GM12878 (cell line): ENCODE measurements around the gene NAMPT. TPM values are rescaled to one million over a fixed set of nuclear protein-coding genes. Genes with fewer than 3 reads are reported as not detected.
A peak's percentile ranks its signal among the peaks of the same experiment; 100 is the strongest.

Experiments used
- ATAC-seq: fragments of 200-7000 bp; cut with Tn5 transposase; 3 replicates; pipeline ENCODE4 v1.9.1; 2020; ENCODE audit warnings: mild to moderate bottlenecking, moderate library complexity
- BruUV-seq: library from RNA; stranded (reverse); fragments of 400-500 nt; replicated peaks from 2 replicates; lab custom pipeline; 2021; lab: Mats Ljungman, UMichigan
- CTCF ChIA-PET: fragments of 300-600 bp; sonication (Branson Sonifier 250); formaldehyde crosslinking; extraction: SDS; loops from one replicate; lab custom pipeline; 2021; ENCODE audit warnings: inconsistent platforms; lab: Yijun Ruan, JAX
- POLR2A ChIA-PET: fragments of 350-600 bp; formaldehyde crosslinking; extraction: SDS; loops from one replicate; lab custom pipeline; 2021; ENCODE audit warnings: inconsistent platforms; lab: Charles Lee
- RAD21 ChIA-PET: fragments of 300-600 bp; sonication (Branson Sonifier 250); formaldehyde crosslinking; loops from one replicate; lab custom pipeline; 2023; ENCODE audit warnings: antibody characterized with exemption; ENCODE audit not compliant: unreplicated experiment; lab: Charles Lee
- SMC1A ChIA-PET: fragments of 300-600 bp; sonication (Branson Sonifier 250); formaldehyde crosslinking; loops from one replicate; lab custom pipeline; 2023; ENCODE audit not compliant: unreplicated experiment, uncharacterized antibody; lab: Charles Lee
- DNase-seq: peaks from one replicate; pipeline ENCODE4 v3.0.0-alpha.2; 2011; ENCODE audit warnings: low read depth, low spot score
- FAIRE-seq: peaks from 3 replicates; lab custom pipeline; 2011; peaks lifted over from hg19 to GRCh38; lab: Jason Lieb, UNC
- H2AFZ ChIP-seq: 2 replicates; pipeline ENCODE4 v1.6.0; 2011; ENCODE audit warnings: low read depth, low read length, control low read depth; ENCODE audit not compliant: control insufficient read depth
- H3K27ac ChIP-seq: 2 replicates; pipeline ENCODE4 v1.5.1; 2011; ENCODE audit warnings: control low read depth; ENCODE audit not compliant: control insufficient read depth, insufficient read depth
- H3K27me3 ChIP-seq, 2 experiments: replicated peaks in 1 of 2; 2 replicates each; pipeline versions ENCODE4 v1.6.0 to v1.6.1; 2011; ENCODE audit warnings: low read length in 1 of 2; ENCODE audit not compliant: control insufficient read depth in 2 of 2, insufficient read depth in 2 of 2
- H3K36me3 ChIP-seq, 2 experiments: 2 replicates each; pipeline ENCODE4 v1.5.1; 2011; ENCODE audit warnings: low read length in 1 of 2; ENCODE audit not compliant: control insufficient read depth in 2 of 2, insufficient read depth in 2 of 2
- H3K4me1 ChIP-seq: 2 replicates; pipeline ENCODE4 v1.6.1; 2011; ENCODE audit warnings: mild to moderate bottlenecking, low read length, moderate library complexity, mixed read lengths; ENCODE audit not compliant: control insufficient read depth, insufficient read depth
- H3K4me2 ChIP-seq: 2 replicates; pipeline ENCODE4 v1.6.0; 2011; ENCODE audit warnings: control low read depth; ENCODE audit not compliant: control insufficient read depth, insufficient read depth
- H3K4me3 ChIP-seq: fragments of 200-600 bp; sonication (generic); 2 replicates; pipeline ENCODE4 v1.5.1; 2016
- H3K79me2 ChIP-seq: 2 replicates; pipeline ENCODE4 v1.6.0; 2011; ENCODE audit warnings: low read length; ENCODE audit not compliant: control insufficient read depth, insufficient read depth
- H3K9ac ChIP-seq: 2 replicates; pipeline ENCODE4 v1.8.0; 2011; ENCODE audit warnings: low read length, control low read depth, mixed read lengths; ENCODE audit not compliant: control insufficient read depth, insufficient read depth
- H3K9me3 ChIP-seq: replicated peaks from 3 replicates; pipeline ENCODE4 v1.5.1; 2011; ENCODE audit warnings: mild to moderate bottlenecking, low read length; ENCODE audit not compliant: control insufficient read depth, insufficient read depth
- H4K20me1 ChIP-seq: 2 replicates; pipeline ENCODE4 v1.6.0; 2011; ENCODE audit not compliant: control insufficient read depth, insufficient read depth
- ATF2 ChIP-seq: IDR thresholded peaks from 2 replicates; pipeline ENCODE4 v1.6.1; 2012; ENCODE audit warnings: low read length, inconsistent platforms
- BHLHE40 ChIP-seq, 2 experiments: fragments of 450-650 bp in 1 of 2; IDR thresholded peaks; 2 replicates each; pipeline ENCODE4 v1.6.1; 2011 to 2017; ENCODE audit warnings: low read depth in 2 of 2, borderline replicate concordance in 1 of 2, improper control_type of control experiment in 1 of 2, low read length in 1 of 2, mild to moderate bottlenecking in 1 of 2
- CREM ChIP-seq: IDR thresholded peaks from 2 replicates; pipeline ENCODE4 v1.6.1; 2014; ENCODE audit warnings: antibody characterized with exemption, low read depth
- FOXM1 ChIP-seq: IDR thresholded peaks from 2 replicates; pipeline ENCODE4 v1.6.1; 2012; ENCODE audit warnings: low read depth, mild to moderate bottlenecking, inconsistent platforms, low read length, moderate library complexity
- HDGF ChIP-seq: fragments of 450-650 bp; IDR thresholded peaks from 2 replicates; pipeline ENCODE4 v1.6.1; 2016; ENCODE audit warnings: antibody characterized with exemption
- JUNB ChIP-seq: IDR thresholded peaks from 2 replicates; pipeline ENCODE4 v1.6.1; 2016; ENCODE audit warnings: antibody characterized with exemption, mild to moderate bottlenecking
- KDM1A ChIP-seq: fragments of 200-600 bp; sonication (generic); IDR thresholded peaks from 2 replicates; pipeline ENCODE4 v1.6.1; 2016; ENCODE audit warnings: borderline replicate concordance
- LARP7 ChIP-seq: fragments of 450-650 bp; IDR thresholded peaks from 2 replicates; pipeline ENCODE4 v1.6.1; 2017; ENCODE audit warnings: mild to moderate bottlenecking
- MAX ChIP-seq: IDR thresholded peaks from 2 replicates; pipeline ENCODE4 v1.6.1; 2012; ENCODE audit warnings: low read depth, low read length, improper control_type of control experiment
- NFIC ChIP-seq: IDR thresholded peaks from 2 replicates; pipeline ENCODE4 v1.6.1; 2012; ENCODE audit warnings: low read depth, mild to moderate bottlenecking, inconsistent platforms, low read length, moderate library complexity
- RUNX3 ChIP-seq: IDR thresholded peaks from 2 replicates; pipeline ENCODE4 v1.6.1; 2012; ENCODE audit warnings: low read length, inconsistent platforms
- SMAD1 ChIP-seq: fragments of 450-650 bp; IDR thresholded peaks from 2 replicates; pipeline ENCODE4 v1.6.1; 2018; ENCODE audit warnings: mild to moderate bottlenecking, low read depth; ENCODE audit not compliant: partially characterized antibody
- TCF7 ChIP-seq: IDR thresholded peaks from 2 replicates; pipeline ENCODE4 v1.6.1; 2014; ENCODE audit warnings: antibody characterized with exemption, borderline replicate concordance
- ZBTB33 ChIP-seq: fragments of 450-650 bp; IDR thresholded peaks from 2 replicates; pipeline ENCODE4 v1.6.1; 2017; ENCODE audit warnings: mild to moderate bottlenecking
- ZNF217 ChIP-seq: fragments of 450-650 bp; IDR thresholded peaks from 2 replicates; pipeline ENCODE4 v1.6.1; 2017; ENCODE audit warnings: antibody characterized with exemption, mild to moderate bottlenecking
- ZNF384 ChIP-seq: IDR thresholded peaks from 2 replicates; pipeline ENCODE4 v1.6.1; 2012; ENCODE audit warnings: low read depth, mild to moderate bottlenecking, low read length, improper control_type of control experiment, borderline replicate concordance
- ZSCAN29 ChIP-seq: fragments of 450-650 bp; IDR thresholded peaks from 2 replicates; pipeline ENCODE4 v1.6.1; 2017; ENCODE audit warnings: mild to moderate bottlenecking, moderate library complexity
- WGBS: methylation state at CpG from one replicate; pipeline ENCODE4 v1.1.6; 2016; ENCODE audit warnings: low lambda C conversion rate; ENCODE audit not compliant: insufficient replicate concordance, insufficient coverage; ENCODE audit errors: missing lambda C conversion rate; 5-methylcytosine and 5-hydroxymethylcytosine counted together
- in situ Hi-C: fragments of 300-500 bp; cut with MboI; formaldehyde crosslinking; loops from 9 replicates; pipeline ENCODE4 v1.14.3; 2018; ENCODE audit warnings: mixed read lengths
- intact Hi-C: fragments of 100-400 bp; cut with micrococcal nuclease; formaldehyde crosslinking; loops from one replicate; pipeline ENCODE4 v1.14.2; 2022; ENCODE audit not compliant: unreplicated experiment
- polyA plus RNA-seq, 11 experiments: library from polyadenylated mRNA; depleted of rRNA in 4 of 11; unstranded in 6 of 11; stranded (reverse) in 5 of 11; fragments of >200 nt; fragmentation: Nextera tagmentation in 4 of 11; fragmentation: Illumina TruSeq in 1 of 11; extraction: Ambion mirVana in 4 of 11; extraction: Trizol in 1 of 11; gene quantifications; 1 replicate in 1 of 11; 2 replicates in 10 of 11; pipeline versions ENCODE4 v1.2.1 to v1.2.3, GENCODE V29; 2011 to 2016; ENCODE audit warnings: inconsistent platforms in 2 of 11, missing spikeins in 2 of 11, low read depth in 1 of 11
- total RNA-seq, 4 experiments: library from RNA; depleted of rRNA in 3 of 4; stranded (reverse); fragments of >200 nt in 3 of 4; fragmentation: Illumina TruSeq in 1 of 4; extraction: Trizol in 1 of 4; gene quantifications; 2 replicates each; pipeline versions ENCODE4 v1.2.1 to v1.2.3, GENCODE V29; 2013 to 2021
- TF ChIP-seq, protein P1 (sequence below): fragments of 150-350 bp; IDR thresholded peaks from 2 replicates; pipeline ENCODE4 v1.6.1; 2016; ENCODE audit warnings: low read depth, low read length

The NAMPT gene
- total and polyA plus RNA-seq, 10 of the 15 experiments (the other 5 are each of a cell fraction or from before 2014, with no cell fraction given), result 28.3 to 173 (median 75.0) TPM

GRCh38 chr7:106255246-106255645 is 29.5 kb downstream of the NAMPT start:
- ATAC-seq (peak; percentile 39), FAIRE-seq (no peak)
- TF ChIP-seq FOXM1, result peak; percentile 48; the same call in 1 of the 2 replicates
- TF ChIP-seq TCF7, result peak; percentile 66; the same call in 1 of the 2 replicates
- 0 out of 4 replicates have a peak, but pooled peaks of 1 of the 2 experiments have one; percentile 27 for TF ChIP-seq BHLHE40 (IDR thresholded peaks at IDR 0.05; ENCODE audit: borderline replicate concordance in 1 of 2, low read depth in 2 of 2, low read length in 1 of 2)
- TF ChIP-seq, protein P1, sequence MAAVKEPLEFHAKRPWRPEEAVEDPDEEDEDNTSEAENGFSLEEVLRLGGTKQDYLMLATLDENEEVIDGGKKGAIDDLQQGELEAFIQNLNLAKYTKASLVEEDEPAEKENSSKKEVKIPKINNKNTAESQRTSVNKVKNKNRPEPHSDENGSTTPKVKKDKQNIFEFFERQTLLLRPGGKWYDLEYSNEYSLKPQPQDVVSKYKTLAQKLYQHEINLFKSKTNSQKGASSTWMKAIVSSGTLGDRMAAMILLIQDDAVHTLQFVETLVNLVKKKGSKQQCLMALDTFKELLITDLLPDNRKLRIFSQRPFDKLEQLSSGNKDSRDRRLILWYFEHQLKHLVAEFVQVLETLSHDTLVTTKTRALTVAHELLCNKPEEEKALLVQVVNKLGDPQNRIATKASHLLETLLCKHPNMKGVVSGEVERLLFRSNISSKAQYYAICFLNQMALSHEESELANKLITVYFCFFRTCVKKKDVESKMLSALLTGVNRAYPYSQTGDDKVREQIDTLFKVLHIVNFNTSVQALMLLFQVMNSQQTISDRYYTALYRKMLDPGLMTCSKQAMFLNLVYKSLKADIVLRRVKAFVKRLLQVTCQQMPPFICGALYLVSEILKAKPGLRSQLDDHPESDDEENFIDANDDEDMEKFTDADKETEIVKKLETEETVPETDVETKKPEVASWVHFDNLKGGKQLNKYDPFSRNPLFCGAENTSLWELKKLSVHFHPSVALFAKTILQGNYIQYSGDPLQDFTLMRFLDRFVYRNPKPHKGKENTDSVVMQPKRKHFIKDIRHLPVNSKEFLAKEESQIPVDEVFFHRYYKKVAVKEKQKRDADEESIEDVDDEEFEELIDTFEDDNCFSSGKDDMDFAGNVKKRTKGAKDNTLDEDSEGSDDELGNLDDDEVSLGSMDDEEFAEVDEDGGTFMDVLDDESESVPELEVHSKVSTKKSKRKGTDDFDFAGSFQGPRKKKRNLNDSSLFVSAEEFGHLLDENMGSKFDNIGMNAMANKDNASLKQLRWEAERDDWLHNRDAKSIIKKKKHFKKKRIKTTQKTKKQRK, result no peak
- TF ChIP-seq ZBTB33, result no peak
- peak; percentile 90 for TF ChIP-seq RUNX3
- TF ChIP-seq ZNF384, result no peak
- TF ChIP-seq ZSCAN29, result no peak
- TF ChIP-seq HDGF, result no peak
- peak; percentile 53; the same call in 1 of the 2 replicates for TF ChIP-seq CREM
- TF ChIP-seq SMAD1, result peak; percentile 36
- no peak for TF ChIP-seq LARP7
- TF ChIP-seq JUNB, result peak; percentile 92
- no peak for TF ChIP-seq KDM1A
- peak; percentile 80; the same call in 1 of the 2 replicates for TF ChIP-seq ZNF217
- peak; percentile 62; the same call in 1 of the 2 replicates for TF ChIP-seq ATF2
- no peak for TF ChIP-seq MAX
- peak; percentile 94 for TF ChIP-seq NFIC

More at GRCh38 chr7:106255246-106255645, 29.5 kb downstream of the NAMPT start:
- BruUV-seq, result no TSS peak
- Histone ChIP-seq H4K20me1 (no peaks in the 10 kb centered on the region), H3K27me3 (no peaks in the 10 kb centered on the region), H3K9ac (no peak overlapping the region), H3K9me3 (no peaks in the 10 kb centered on the region), H3K79me2 (peaks cover 1% of the 10 kb centered on the region), H3K4me2 (no peak overlapping the region), H3K4me1 (peaks cover 16% of the 10 kb centered on the region), H2AFZ (no peak overlapping the region), H3K36me3 (peaks cover 12 to 27% of the 10 kb centered on the region in 2 experiments), H3K4me3 (peak overlapping the region; percentile 18; the same call in 1 of the 2 replicates), H3K27ac (peak overlapping the region; percentile 50; the same call in 1 of the 2 replicates)
- WGBS, result 0% methylated on average over 1 of the region's 1 CpG
- POLR2A ChIA-PET, result interaction anchor here (1.4 to 2.0 kb wide), 2 partner anchors 15 to 29 kb away, joined by 3 to 7 read pairs; partner anchors contain the start of gene NAMPT
- CTCF ChIA-PET, result interaction anchor here (1.4 kb wide), 1 partner anchor 78 kb away, joined by 3 read pairs; no protein-coding TSS in a partner anchor
- in situ Hi-C loops (no loop called here), intact Hi-C loops (loop anchor here (5.0 kb wide), 1 partner anchor 73 kb away; no protein-coding TSS in a partner anchor)
- SMC1A ChIA-PET, result interaction anchor here (0.9 to 9.5 kb wide), 6 partner anchors 16 to 76 kb away, joined by 3 to 71 read pairs (median 4); no protein-coding TSS in a partner anchor
- no peak for DNase-seq
- RAD21 ChIA-PET, result interaction anchor here (1.4 to 1.6 kb wide), 2 partner anchors 18 to 24 kb away, joined by 4 to 5 read pairs; no protein-coding TSS in a partner anchor
